Activated CD8-positive, alpha-beta memory T cell treated with anti-CD3 and anti-CD28 coated beads, Interleukin-2, amount 50 U/mL, for 24 hours (primary cell): ENCODE data around the gene CALHM2.
"Not testable (repeated sequence)": the region's sequence is repeated elsewhere in the genome, so short reads cannot be mapped to it uniquely, and the experiment has no call there.

ENCODE experiments used
- DNase-seq: peaks from one replicate; pipeline ENCODE4 v3.0.0-alpha.2; 2020; ENCODE audit errors: extremely low read depth

The CALHM2 gene, protein sequence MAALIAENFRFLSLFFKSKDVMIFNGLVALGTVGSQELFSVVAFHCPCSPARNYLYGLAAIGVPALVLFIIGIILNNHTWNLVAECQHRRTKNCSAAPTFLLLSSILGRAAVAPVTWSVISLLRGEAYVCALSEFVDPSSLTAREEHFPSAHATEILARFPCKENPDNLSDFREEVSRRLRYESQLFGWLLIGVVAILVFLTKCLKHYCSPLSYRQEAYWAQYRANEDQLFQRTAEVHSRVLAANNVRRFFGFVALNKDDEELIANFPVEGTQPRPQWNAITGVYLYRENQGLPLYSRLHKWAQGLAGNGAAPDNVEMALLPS

DNA sequence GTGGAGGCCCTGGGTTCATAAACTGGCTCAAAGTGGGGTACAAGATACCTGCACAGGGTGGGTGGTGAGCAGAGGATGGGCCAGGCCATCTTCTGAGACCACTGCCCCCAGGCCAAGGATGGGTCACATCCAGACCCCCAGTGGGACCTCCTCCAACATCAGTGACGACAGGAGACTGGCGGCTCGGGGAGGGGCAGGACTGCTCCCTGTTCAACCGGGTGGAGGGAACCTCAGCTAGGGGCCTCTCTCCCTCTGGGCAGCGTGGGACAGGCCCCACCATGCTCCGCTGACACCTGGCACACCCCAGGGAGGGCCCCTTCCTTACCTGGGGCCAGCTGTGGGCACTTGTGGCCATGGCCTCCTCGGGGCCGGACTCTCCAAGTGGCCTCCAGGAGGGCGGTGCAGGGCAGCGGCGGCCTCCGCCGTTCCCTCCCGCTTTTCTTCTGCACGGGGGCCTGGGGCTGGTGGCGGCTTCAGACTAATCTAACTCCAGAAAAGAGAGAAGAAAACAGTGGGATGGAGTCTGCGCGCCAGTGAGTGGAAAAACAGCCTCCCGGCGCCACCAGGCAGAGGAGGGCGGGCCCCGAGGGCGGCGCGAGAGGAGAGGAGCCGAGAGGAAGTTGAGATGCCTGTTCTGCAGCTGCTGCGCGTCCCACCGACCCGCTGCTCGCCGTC lies at the start of gene CALHM2:
Gene CALHM2 (minus strand): TSS at position 540 of the 675 bp plus-strand sequence. CDS start 2,429 bp downstream, outside the sequence.
- no peak for DNase-seq

DNA sequence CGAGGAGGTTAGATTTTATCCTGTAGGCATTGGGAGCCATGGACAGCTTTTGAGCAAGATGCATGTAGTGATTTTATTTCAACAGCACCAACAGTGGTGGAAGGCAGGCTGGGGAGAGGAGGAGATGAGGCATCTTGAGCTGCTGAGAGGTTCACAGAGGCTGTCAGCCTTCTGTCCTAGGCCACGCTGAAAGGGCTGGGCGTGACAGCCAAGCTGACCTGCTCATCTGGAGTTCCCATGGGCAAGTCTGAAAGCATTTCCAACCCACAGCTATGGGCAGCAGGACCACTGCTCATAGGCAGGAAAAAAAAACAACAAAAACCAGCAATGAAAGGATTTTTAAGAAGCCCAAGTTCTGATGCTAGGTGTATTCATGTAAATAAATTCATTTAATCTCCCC lies 49.0 kb upstream of the CALHM2 start:
- DNase-seq, result no peak

DNA sequence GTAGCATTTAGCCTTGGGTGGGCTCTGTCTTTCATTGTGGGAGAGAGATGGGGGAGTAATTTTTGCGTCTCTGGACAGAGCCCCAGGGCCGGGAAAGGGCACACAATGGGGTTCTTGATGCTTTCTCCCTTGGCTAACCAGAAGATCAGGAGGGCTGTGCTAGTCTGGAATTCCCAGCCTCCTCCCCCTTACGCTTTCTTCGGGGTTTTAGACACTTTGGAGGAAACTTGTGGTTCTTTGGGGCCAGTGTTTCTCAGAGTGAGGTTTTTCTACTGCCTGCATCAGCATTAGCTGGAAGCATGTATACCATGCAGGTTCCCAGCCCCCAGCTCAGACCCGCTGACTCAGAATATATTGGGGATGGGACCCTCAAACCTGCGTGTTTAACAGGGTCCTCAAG lies 48.3 kb upstream of the CALHM2 start:
- DNase-seq, result no peak

DNA sequence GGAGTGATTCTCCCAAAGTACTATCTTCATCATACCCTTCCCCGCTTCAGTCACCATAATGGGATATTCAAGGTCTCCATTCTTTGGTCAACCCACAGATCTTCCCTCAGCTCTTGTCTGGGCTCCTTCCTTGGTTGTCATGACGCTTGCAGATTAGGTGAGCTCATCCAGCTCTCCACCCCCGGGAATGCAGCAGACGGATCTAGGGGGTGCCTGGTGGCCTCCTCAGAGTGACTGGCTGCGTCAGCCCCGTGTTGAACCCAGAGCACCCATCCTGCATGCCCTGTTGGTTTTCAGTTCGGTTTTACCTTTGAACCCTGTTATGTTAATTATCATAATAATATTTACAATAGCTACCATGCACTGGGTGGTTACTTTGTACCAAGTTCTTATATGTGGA lies 47.7 kb upstream of the CALHM2 start:
- no peak for DNase-seq

DNA sequence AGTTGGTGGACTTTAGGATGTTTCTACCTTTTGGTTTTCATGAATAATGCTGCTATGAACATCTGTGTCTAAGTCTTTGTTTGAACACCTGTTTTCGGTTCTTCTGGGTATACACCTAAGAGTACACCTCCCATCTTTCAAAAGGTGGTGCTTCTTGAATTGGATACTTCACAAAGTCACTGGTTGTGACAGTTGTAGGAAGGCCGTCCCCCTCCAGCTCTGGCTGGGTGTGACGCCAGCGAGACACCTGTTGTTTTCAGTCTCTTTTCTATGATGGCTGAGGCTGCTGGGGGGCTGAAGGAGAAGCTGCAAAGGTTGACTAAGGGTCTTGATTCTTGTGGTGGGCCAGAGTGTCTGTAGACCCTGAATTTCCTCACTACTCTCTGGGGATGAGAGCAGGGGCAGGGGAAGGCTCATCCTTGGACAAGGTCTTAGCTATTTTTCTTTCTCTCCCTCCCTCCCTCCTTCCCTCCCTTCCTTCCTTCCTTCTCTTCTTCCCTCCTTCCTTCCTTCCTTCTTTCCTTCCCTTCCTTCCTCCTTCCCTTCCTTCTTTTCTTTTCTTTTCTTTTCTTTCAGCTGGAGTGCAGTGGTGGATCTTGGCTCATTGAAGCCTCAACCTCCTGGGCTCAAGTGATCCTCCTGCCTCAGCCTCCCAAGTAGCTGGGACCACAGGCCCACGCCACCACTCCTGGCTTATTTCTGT lies 46.9 kb upstream of the CALHM2 start:
- no peak for DNase-seq

DNA sequence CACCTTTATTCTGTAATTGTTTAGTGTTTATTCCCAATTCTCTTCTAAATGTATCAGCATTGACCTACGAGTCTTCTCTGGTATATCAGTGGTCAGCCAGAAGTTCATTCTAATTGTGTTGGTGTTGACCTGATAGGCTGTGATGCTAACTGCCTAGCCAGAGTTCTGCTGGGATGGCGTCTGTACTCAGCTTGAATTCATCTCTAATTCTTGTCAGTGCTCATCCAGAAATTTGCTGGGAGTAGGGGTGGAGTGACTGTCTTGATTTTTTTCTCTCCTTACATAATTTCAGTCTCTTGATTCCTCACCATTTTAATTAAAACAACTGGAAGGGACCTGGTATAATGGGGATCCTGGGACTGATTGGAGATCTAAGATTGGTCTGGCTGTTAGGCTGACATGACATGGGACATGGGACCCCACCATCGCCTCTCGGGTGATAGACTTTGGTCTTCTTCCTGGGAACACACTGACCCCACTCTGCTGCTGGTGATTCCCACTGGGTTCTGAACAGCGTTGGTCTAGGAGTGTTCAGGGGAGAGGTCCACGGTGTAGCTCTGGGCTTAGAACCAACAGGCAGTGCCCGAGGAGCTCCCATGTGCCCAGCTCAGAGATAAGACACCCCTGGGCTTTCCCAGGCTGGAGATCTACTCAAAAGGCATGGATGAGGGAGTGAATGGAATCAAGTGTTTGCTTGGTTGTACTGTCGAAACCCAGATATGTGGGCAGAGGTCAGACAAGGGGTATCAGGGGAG lies 45.2 kb upstream of the CALHM2 start:
- no peak for DNase-seq

DNA sequence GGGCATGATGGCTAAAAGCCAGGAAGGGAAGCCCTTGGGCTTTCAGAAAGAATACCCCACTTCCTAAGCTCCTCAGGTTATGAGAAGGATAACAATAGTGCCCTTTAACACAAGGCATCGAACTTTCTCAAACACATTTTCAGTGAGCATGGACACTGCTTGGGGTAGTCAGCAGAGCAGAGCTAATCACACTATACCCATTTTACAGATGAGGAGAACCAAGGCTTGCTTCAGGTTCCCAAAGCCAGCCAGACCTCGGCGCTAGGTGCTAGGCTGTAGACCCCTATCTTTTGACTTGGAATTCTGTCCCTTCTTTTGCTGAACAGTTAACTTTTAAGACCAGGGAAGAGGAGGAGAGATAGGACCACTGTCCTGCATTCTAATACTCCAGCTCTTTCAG lies 43.2 kb upstream of the CALHM2 start:
- DNase-seq, result no peak

DNA sequence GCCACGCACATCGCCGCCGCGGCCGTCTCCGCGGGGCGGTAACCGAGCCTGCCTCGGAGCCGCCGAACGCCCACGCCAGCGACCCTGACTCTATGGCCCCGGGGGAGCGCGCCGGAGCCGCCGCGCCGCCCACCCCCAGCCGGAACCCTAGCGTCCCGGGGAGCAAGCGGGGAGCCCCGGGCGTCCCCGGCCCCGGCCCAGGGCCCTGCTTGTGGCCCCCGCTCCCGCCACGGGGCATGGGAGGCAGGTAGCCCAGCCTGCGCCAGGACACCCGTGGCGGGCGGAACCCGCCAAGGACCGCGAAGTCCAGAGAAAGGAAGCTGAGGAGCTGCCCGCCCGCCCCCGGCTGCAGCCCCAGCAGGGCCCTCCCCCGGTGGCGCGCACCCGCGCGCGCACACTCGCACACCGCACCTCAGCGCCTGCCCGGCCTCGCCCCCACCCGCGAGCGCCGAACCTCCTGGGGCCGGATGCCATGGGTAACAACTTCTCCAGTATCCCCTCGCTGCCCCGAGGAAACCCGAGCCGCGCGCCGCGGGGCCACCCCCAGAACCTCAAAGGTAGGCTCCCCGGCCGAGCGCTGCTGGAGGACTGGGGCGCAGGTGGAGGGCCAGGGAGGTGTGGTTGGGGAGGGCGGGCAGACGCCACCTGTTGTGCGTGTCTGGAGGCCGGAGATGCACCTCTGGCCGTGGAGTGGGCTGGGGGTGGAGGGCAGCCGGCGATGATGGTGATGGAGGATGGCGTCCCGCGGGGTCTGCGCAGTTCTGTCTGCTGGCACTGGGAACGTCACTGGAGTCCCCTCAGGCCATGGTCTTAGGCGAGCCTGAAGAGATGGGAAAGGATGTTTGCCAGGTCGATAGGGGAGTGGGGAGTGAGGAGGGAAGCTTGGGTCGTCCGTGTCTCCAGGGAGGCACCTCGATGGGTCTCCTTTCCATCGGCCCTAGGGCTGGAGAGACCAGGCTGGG lies 42.0 kb upstream of the CALHM2 start:
- no peak for DNase-seq

DNA sequence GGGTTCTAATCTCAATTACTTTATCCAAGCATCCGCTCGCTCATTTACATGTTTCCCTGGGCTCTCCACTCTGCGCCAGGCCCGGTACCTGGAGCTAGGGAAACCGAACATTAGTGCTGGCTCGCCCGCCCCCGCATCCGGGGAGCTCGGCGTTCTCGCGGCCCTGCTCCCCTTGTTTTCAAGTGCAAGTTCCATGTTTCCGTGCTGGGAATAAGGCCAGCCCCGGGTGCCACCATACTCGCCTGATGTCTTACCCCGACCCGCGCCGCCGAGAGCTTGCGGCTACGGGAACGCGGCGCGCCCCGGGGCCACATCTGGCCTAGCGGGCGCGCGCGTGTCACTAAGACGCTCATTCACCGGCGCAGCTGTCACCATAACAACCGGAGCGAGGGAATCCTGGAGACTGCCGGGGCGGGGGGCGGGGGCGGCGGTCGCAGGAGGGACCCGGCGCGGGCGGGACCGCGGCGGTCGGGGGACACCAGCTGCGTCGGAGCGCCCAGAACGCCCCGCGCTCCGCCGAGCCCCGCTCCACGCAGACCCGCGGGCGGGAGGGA lies 41.3 kb upstream of the CALHM2 start, which contains the start of gene NEURL1:
Gene NEURL1 (plus strand): TSS at position 344 of the 554 bp plus-strand sequence. CDS start 683 bp downstream, outside the sequence.
- no peak for DNase-seq

DNA sequence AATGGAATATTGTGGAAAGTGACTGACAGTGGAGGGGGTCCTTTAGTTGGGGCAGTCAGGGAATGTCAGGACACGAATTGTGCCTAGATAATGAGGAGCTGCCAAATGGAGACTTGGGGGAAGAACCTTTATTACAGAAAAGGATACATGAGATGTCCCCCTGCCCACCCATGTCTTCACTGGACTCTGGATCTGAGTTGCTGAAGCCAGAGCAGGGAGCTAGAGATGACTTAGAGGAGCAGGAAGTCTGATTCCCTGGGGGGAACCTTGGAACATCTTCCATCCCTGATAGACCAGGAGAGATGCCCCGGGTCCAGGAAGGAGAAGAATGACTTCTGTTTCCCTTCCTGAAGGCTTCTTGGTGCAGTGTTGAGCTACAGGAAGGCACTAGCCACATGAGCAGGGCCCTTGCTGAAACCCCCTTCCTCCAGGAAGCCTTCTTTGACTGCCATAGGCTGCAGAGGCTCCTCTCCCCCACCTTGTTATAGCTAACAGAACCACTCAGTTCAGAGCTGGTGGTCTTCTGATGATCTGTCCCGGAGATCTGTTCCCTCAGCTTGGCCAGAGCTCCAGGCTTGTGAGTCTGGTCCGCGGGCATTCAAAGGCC lies 40.6 kb upstream of the CALHM2 start:
- no peak for DNase-seq

DNA sequence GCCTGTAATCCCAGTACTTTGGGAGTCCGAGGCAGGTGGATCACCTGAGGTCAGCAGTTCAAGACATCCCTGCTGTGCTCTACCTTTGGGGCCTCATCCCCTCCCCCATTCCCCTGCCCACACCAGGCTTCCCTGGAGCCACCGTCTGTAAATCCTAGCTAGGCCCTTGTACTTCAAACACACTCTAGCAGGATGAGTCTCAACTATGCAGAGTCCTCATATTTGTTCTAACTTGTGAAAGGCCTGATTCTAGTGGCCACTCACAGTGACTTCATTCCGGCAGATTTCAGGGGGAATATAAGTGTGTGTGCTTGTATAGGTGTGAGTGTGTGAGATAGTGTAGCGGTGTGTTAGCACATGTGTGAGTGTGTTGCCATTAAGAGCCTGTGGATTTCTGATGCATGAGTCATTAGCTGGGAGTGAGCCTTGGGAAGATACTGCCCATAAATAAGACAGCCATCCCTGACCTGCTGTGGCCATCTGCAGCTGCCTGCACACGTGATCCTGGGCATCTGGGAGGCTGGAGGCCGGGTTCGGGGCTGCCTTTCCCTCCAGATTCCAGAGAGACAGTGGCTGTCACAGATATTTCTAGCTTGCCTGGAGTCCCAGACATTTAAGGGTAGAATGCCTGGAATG lies 39.7 kb upstream of the CALHM2 start:
- no peak for DNase-seq

DNA sequence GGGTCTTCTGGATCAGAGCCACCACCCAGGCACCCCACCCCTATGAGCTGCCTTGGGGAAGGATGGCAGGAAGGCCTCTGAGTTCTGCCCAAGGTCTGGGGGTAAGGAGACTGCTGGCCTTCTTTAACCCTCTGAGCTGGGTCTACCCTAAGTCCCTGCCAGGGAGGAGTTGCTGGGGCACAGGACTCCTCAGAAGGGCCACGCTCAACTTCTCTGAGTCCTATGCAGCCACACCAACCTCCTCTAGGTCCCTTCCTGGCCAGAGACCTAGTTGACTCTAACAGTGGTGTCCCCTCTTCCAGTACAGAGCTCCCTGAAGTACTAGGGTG lies 38.8 kb upstream of the CALHM2 start:
- no peak for DNase-seq

DNA sequence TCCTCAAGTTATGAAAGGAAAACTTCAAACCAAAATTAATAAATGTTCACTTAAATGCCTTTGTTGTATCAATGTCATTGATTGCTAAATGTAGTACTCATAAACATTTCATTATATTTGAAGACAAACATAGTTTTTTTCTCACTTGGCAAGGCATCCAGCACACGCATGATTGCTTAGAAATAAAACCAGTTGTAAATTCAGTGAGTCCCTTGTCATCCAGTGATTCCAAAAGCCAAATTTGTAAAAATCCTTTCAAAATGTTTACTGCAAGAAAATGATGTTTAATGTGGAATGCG lies 35.2 kb upstream of the CALHM2 start:
- no peak for DNase-seq

DNA sequence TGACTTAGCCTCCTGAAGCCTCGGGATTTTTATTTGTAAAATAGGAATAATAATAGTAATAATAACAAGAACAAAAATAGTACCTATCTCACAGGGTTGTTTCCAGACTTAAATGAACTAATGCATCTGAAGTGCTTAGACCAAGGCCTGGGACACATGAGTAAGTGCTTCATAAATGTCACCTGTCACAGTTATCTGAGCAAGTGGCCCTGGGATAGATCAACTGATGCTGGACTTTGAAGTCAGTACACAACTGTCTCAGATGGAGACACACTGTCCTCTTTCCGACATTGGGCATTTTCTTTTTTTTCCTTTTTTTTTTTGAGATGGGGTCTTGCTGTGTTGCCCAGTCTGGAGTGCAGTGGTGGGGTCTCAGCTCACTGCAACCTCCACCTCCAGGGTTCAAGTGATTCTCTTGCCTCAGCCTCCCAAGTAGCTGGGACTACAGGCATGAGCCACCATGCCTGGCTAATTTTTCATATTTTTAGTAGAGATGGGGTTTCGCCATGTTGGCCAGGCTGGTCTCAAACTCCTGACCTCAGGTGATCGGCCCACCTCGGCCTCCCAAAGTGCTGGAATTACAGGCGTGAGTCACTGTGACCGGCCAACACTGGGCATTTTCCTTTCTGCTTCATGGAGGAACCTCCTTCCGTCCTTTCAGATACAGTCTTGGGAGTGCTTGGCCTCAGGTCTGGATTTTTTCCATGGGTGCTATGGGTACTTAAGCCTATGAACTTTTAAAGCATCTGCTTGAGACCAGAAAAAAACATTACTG lies 34.7 kb upstream of the CALHM2 start:
- not testable (repeated sequence) for DNase-seq

DNA sequence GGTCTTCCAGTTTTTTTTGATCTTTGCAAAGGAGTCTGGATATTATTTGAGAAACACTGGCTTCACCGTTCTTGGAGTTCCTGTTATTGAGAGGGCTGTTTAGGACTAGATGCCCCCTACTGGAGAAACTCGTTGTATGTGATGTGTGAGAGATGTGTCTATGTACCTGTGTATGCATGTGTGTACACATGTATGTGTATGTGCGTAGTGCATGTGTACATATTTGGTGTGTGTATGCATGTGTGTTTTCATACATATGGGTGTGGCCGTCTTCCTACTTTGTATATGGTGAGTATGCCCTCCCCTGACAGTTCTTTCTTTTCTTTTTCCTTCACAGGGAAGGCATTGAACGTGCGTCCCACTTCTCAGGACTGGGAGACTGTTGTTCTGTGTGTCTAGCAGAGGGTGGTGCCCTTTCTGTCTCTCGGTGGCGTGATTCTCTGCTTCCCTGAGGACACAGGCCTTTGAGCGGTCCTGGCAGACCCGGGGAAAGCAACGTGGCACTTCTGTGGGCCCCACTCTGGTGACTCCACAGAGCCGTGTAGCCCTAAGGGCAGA lies 29.9 kb upstream of the CALHM2 start:
- no peak for DNase-seq

DNA sequence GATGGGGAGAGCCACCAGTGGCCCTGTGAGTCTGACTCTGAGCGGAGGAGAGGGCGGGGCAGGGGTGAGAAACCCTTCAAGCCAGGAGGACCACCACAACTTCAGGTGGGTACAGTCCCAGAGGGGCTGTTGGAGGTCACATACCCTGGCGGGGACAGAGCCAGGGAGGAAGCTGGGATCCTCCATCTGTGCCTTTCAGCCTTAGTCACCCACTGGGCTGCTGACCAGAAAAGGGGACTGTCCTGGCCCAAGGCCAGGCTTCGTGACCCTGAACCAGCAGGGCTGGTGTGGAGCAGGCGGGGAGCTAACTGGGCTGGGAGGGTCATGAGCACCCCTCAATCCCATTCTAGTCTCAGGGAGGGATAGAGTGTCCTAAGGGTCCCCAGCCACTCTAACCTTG lies 28.4 kb upstream of the CALHM2 start:
- DNase-seq, result no peak

DNA sequence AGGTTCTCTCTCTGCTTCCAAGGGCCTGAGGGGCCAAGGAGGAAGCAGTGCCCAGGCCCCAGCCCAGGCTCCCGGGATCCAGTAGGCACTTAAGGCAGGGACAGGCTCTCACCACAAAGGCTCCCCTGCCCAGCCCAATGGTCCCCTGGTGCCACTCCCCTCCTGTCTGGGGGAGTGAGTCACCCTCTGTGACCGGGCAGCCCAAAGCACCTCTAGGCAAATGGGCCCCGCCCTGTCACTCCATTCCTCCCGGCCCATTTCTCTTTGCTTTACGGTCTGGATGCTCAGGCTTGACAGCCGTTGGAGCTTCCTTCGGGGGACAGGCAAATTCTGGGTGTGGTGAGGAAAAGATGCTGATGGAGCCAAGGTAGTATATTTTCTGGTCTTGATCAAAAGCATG lies 27.0 kb upstream of the CALHM2 start, which contains the start of gene CALHM3:
Gene CALHM3 (minus strand): TSS at position 106 of the 400 bp plus-strand sequence. CDS start 208 bp downstream, outside the sequence.
- no peak for DNase-seq

DNA sequence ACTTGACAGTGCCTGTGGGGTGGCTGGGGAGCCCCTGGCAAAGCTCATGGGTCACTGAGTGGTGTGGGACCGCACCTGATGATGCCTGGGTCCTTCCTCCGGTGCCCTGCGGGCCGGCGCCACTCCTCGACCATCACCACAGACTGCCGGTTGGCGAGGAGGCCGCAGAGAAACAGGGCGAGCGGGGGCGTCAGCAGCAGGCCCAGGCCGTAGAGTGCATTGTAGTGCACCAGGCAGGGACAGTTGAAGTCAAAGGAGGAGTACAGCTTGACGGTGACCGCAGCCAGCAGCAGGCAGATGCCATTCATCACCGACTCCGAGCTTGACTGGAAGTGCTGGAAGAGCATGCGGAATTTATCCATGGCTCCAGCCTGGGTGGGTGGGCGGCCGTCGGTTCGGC lies 26.5 kb upstream of the CALHM2 start:
- DNase-seq, result no peak
